GM12874 (cell line): Measurements from ENCODE around the gene SEPTIN2.

Experiments
- CTCF ChIP-seq: IDR thresholded peaks from 2 replicates; pipeline ENCODE4 v1.5.1; 2011; ENCODE audit warnings: low read depth, mild to moderate bottlenecking, control low read depth, low read length, moderate library complexity; ENCODE audit not compliant: insufficient read depth

Gene SEPTIN2

GRCh38 chr2:241302083-241302482 is 13.6 kb upstream of the SEPTIN2 start:
- no peak for TF ChIP-seq CTCF

GRCh38 chr2:241302759-241303651 is 12.7 kb upstream of the SEPTIN2 start:
- TF ChIP-seq CTCF: no peak

- no peak for TF ChIP-seq CTCF
Observed at GRCh38 chr2:241304039-241304670, 11.6 kb upstream of the SEPTIN2 start.

- TF ChIP-seq CTCF: no peak
Observed at GRCh38 chr2:241307055-241307454, 8.7 kb upstream of the SEPTIN2 start.

GRCh38 chr2:241308267-241308666 is 7.5 kb upstream of the SEPTIN2 start:
- no peak for TF ChIP-seq CTCF

- TF ChIP-seq CTCF: no peak
Observed at GRCh38 chr2:241308832-241309500, 6.8 kb upstream of the SEPTIN2 start.

GRCh38 chr2:241309684-241310117 is 6.0 kb upstream of the SEPTIN2 start:
- no peak for TF ChIP-seq CTCF
